Sigmoid colon (tissue), 4 donors: ENCODE data around the gene XYLT2.

Source experiments
- EP300 ChIP-seq, 4 donors: sonication (generic); formaldehyde crosslinking; IDR thresholded peaks; one replicate each; pipeline ENCODE4 v1.6.1; 2017; ENCODE audit warnings: antibody characterized with exemption in 4 of 4
- POLR2A ChIP-seq, 2 donors: fragments of 450-650 bp; IDR thresholded peaks; one replicate each; pipeline ENCODE4 v1.6.1; 2016; ENCODE audit warnings: antibody characterized with exemption in 2 of 2, mild to moderate bottlenecking in 2 of 2, moderate library complexity in 2 of 2
- POLR2AphosphoS5 ChIP-seq, 4 donors: sonication (generic); formaldehyde crosslinking; IDR thresholded peaks; one replicate each; pipeline ENCODE4 v1.6.1; 2017; ENCODE audit warnings: antibody characterized with exemption in 4 of 4
- TF ChIP-seq, protein P1 (sequence below), 4 experiments: fragments of 450-650 bp in 3 of 4; fragments of 200-600 bp in 1 of 4; IDR thresholded peaks; one replicate each; pipeline ENCODE4 v1.5.1; 2016 to 2019; ENCODE audit warnings: antibody characterized with exemption in 4 of 4, mild to moderate bottlenecking in 3 of 4, moderate library complexity in 2 of 4

DNA sequence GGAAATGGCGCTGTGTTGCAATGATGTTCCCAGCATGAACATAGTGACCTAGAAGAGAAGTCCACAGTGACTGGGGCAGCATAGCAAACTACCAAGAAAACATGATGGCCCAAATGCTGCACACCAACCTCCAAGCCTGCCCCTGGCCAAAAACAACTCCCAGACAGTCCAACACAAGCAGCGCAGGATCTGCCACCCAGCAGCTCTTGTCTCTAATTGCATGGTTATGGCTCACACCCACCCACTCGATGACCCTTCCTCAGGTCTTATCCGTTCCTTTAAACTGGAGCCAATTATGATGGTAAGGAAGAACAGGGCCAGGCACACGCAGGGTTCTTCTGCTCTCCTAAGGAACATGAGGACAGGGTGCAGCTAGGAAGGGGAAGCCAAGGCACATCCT lies 24.1 kb downstream of the XYLT2 start:
- TF ChIP-seq, protein P1, sequence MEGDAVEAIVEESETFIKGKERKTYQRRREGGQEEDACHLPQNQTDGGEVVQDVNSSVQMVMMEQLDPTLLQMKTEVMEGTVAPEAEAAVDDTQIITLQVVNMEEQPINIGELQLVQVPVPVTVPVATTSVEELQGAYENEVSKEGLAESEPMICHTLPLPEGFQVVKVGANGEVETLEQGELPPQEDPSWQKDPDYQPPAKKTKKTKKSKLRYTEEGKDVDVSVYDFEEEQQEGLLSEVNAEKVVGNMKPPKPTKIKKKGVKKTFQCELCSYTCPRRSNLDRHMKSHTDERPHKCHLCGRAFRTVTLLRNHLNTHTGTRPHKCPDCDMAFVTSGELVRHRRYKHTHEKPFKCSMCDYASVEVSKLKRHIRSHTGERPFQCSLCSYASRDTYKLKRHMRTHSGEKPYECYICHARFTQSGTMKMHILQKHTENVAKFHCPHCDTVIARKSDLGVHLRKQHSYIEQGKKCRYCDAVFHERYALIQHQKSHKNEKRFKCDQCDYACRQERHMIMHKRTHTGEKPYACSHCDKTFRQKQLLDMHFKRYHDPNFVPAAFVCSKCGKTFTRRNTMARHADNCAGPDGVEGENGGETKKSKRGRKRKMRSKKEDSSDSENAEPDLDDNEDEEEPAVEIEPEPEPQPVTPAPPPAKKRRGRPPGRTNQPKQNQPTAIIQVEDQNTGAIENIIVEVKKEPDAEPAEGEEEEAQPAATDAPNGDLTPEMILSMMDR (IDR thresholded peaks at IDR 0.05): no peak
- TF ChIP-seq POLR2A (IDR thresholded peaks at IDR 0.05) (no peak), EP300 (IDR thresholded peaks at IDR 0.05) (no peak), POLR2AphosphoS5 (IDR thresholded peaks at IDR 0.05) (no peak)
